ENCODE results near the gene LATS1.

GRCh38 chr6:149683256-149683859 lies 34.5 kb downstream of the LATS1 start:
- TF ChIP-seq CTCF (IDR thresholded peaks at IDR 0.05; ENCODE audit: low read depth, low read length, missing input control) (no peak), EGR1 (IDR thresholded peaks at IDR 0.05; ENCODE audit: low read depth in 2 of 2) (no peak), NR2F2 (IDR thresholded peaks at IDR 0.05) (no peak), TAF1 (conservative IDR thresholded peaks at IDR 0.05) (no peak), MAX (IDR thresholded peaks at IDR 0.05) (no peak), JUND (IDR thresholded peaks at IDR 0.05) (no peak), GABPA (IDR thresholded peaks at IDR 0.05 in 1 of 2, conservative IDR thresholded peaks at IDR 0.05 in 1 of 2) (no peak), RAD21 (IDR thresholded peaks at IDR 0.05) (no peak), YY1 (IDR thresholded peaks at IDR 0.05) (no peak), HNF4G (IDR thresholded peaks at IDR 0.05) (no peak), RXRA (IDR thresholded peaks at IDR 0.05) (no peak)
- TF ChIP-seq, protein P1, sequence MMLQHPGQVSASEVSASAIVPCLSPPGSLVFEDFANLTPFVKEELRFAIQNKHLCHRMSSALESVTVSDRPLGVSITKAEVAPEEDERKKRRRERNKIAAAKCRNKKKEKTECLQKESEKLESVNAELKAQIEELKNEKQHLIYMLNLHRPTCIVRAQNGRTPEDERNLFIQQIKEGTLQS (IDR thresholded peaks at IDR 0.05) = no peak
- TF ChIP-seq, protein P2, sequence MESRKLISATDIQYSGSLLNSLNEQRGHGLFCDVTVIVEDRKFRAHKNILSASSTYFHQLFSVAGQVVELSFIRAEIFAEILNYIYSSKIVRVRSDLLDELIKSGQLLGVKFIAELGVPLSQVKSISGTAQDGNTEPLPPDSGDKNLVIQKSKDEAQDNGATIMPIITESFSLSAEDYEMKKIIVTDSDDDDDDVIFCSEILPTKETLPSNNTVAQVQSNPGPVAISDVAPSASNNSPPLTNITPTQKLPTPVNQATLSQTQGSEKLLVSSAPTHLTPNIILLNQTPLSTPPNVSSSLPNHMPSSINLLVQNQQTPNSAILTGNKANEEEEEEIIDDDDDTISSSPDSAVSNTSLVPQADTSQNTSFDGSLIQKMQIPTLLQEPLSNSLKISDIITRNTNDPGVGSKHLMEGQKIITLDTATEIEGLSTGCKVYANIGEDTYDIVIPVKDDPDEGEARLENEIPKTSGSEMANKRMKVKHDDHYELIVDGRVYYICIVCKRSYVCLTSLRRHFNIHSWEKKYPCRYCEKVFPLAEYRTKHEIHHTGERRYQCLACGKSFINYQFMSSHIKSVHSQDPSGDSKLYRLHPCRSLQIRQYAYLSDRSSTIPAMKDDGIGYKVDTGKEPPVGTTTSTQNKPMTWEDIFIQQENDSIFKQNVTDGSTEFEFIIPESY (IDR thresholded peaks at IDR 0.05) = no peak
- TF ChIP-seq, protein P3, sequence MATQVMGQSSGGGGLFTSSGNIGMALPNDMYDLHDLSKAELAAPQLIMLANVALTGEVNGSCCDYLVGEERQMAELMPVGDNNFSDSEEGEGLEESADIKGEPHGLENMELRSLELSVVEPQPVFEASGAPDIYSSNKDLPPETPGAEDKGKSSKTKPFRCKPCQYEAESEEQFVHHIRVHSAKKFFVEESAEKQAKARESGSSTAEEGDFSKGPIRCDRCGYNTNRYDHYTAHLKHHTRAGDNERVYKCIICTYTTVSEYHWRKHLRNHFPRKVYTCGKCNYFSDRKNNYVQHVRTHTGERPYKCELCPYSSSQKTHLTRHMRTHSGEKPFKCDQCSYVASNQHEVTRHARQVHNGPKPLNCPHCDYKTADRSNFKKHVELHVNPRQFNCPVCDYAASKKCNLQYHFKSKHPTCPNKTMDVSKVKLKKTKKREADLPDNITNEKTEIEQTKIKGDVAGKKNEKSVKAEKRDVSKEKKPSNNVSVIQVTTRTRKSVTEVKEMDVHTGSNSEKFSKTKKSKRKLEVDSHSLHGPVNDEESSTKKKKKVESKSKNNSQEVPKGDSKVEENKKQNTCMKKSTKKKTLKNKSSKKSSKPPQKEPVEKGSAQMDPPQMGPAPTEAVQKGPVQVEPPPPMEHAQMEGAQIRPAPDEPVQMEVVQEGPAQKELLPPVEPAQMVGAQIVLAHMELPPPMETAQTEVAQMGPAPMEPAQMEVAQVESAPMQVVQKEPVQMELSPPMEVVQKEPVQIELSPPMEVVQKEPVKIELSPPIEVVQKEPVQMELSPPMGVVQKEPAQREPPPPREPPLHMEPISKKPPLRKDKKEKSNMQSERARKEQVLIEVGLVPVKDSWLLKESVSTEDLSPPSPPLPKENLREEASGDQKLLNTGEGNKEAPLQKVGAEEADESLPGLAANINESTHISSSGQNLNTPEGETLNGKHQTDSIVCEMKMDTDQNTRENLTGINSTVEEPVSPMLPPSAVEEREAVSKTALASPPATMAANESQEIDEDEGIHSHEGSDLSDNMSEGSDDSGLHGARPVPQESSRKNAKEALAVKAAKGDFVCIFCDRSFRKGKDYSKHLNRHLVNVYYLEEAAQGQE (IDR thresholded peaks at IDR 0.05) = no peak
